ENCODE data around the gene STEEP1. TPM values are rescaled to one million over a fixed set of nuclear protein-coding genes. Genes with fewer than 3 reads are reported as not detected.

STEEP1 gene
- total RNA-seq, 1 donor from 2014 or later: 22.0 TPM

- intact Hi-C loops (cut with micrococcal nuclease): loop anchor here (1.0 to 10.0 kb wide), 4 partner anchors 9 to 119 kb away; partner anchors contain the start of genes SEPTIN6 and STEEP1
- Mint-ChIP-seq H3K27ac (peak overlapping the region; percentile 90), H3K27me3 (ENCODE audit: low read depth) (no peaks in the 10 kb centered on the region), H3K4me3 (ENCODE audit: low read depth) (peak overlapping the region; percentile 91), H3K36me3 (ENCODE audit: low read depth) (peaks cover 10% of the 10 kb centered on the region), H3K9me3 (no peaks in the 10 kb centered on the region), H3K4me1 (ENCODE audit: low read depth) (peaks cover 15% of the 10 kb centered on the region)
- no peak for DNase-seq (ENCODE audit: low spot score)
Observed at GRCh38 chrX:119573840-119574393, 8.7 kb upstream of the STEEP1 start.

- intact Hi-C loops (cut with micrococcal nuclease): loop anchor here (10.0 kb wide), 1 partner anchor 88 kb away; no protein-coding TSS in a partner anchor
- Mint-ChIP-seq H3K27me3 (ENCODE audit: low read depth) (no peaks in the 10 kb centered on the region), H3K27ac (no peak overlapping the region), H3K4me3 (ENCODE audit: low read depth) (peak overlapping the region; percentile 91), H3K4me1 (ENCODE audit: low read depth) (peaks cover 13% of the 10 kb centered on the region), H3K9me3 (no peaks in the 10 kb centered on the region), H3K36me3 (ENCODE audit: low read depth) (peaks cover 7% of the 10 kb centered on the region)
- no peak for DNase-seq (ENCODE audit: low spot score)
Observed at GRCh38 chrX:119573222-119573621, 8.0 kb upstream of the STEEP1 start.

GRCh38 chrX:119570351-119570835 is 5.2 kb upstream of the STEEP1 start:
- Mint-ChIP-seq H3K36me3 (ENCODE audit: low read depth) (no peaks in the 10 kb centered on the region), H3K4me3 (ENCODE audit: low read depth) (no peak overlapping the region), H3K4me1 (ENCODE audit: low read depth) (peaks cover 7% of the 10 kb centered on the region), H3K27me3 (ENCODE audit: low read depth) (no peaks in the 10 kb centered on the region), H3K9me3 (no peaks in the 10 kb centered on the region), H3K27ac (no peak overlapping the region)
- no peak for DNase-seq (ENCODE audit: low spot score)
- intact Hi-C loops (cut with micrococcal nuclease): loop anchor here (10.0 kb wide), 1 partner anchor 86 kb away; no protein-coding TSS in a partner anchor

- intact Hi-C loops (cut with micrococcal nuclease): no loop called here
- H3K27me3 Mint-ChIP-seq (ENCODE audit: low read depth): no peaks in the 10 kb centered on the region
- no peak overlapping the region for H3K4me3 Mint-ChIP-seq (ENCODE audit: low read depth)
- H3K27ac Mint-ChIP-seq: no peak overlapping the region
- no peaks in the 10 kb centered on the region for H3K9me3 Mint-ChIP-seq
- peaks cover 9% of the 10 kb centered on the region for H3K36me3 Mint-ChIP-seq (ENCODE audit: low read depth)
- H3K4me1 Mint-ChIP-seq (ENCODE audit: low read depth): peaks cover 3% of the 10 kb centered on the region
- no peak for DNase-seq (ENCODE audit: low spot score)
Observed at GRCh38 chrX:119552508-119552907, 12.7 kb downstream of the STEEP1 start.

GRCh38 chrX:119549327-119550016 is 15.7 kb downstream of the STEEP1 start:
- H3K4me1 Mint-ChIP-seq (ENCODE audit: low read depth): peaks cover 3% of the 10 kb centered on the region
- intact Hi-C loops (cut with micrococcal nuclease): no loop called here
- no peaks in the 10 kb centered on the region for H3K27me3 Mint-ChIP-seq (ENCODE audit: low read depth)
- no peaks in the 10 kb centered on the region for H3K9me3 Mint-ChIP-seq
- no peak for DNase-seq (ENCODE audit: low spot score)
- no peak overlapping the region for H3K4me3 Mint-ChIP-seq (ENCODE audit: low read depth)
- no peaks in the 10 kb centered on the region for H3K36me3 Mint-ChIP-seq (ENCODE audit: low read depth)
- no peak overlapping the region for H3K27ac Mint-ChIP-seq

- DNase-seq (ENCODE audit: low spot score): no peak
- Mint-ChIP-seq H3K36me3 (ENCODE audit: low read depth) (peaks cover 19% of the 10 kb centered on the region), H3K27ac (no peak overlapping the region), H3K4me1 (ENCODE audit: low read depth) (no peaks in the 10 kb centered on the region), H3K4me3 (ENCODE audit: low read depth) (no peak overlapping the region), H3K9me3 (no peaks in the 10 kb centered on the region), H3K27me3 (ENCODE audit: low read depth) (no peaks in the 10 kb centered on the region)
- intact Hi-C loops (cut with micrococcal nuclease): no loop called here
Observed at GRCh38 chrX:119541188-119541587, 24.0 kb downstream of the STEEP1 start.

GRCh38 chrX:119539872-119540271 is 25.3 kb downstream of the STEEP1 start:
- Mint-ChIP-seq H3K36me3 (ENCODE audit: low read depth) (peaks cover 19% of the 10 kb centered on the region), H3K4me3 (ENCODE audit: low read depth) (no peak overlapping the region), H3K27me3 (ENCODE audit: low read depth) (no peaks in the 10 kb centered on the region), H3K9me3 (no peaks in the 10 kb centered on the region), H3K4me1 (ENCODE audit: low read depth) (no peaks in the 10 kb centered on the region), H3K27ac (no peak overlapping the region)
- intact Hi-C loops (cut with micrococcal nuclease): no loop called here
- DNase-seq (ENCODE audit: low spot score): no peak

GRCh38 chrX:119537487-119537886 is 27.7 kb downstream of the STEEP1 start:
- H3K9me3 Mint-ChIP-seq: no peaks in the 10 kb centered on the region
- intact Hi-C loops (cut with micrococcal nuclease): no loop called here
- H3K27ac Mint-ChIP-seq: no peak overlapping the region
- no peak for DNase-seq (ENCODE audit: low spot score)
- no peak overlapping the region for H3K4me3 Mint-ChIP-seq (ENCODE audit: low read depth)
- H3K4me1 Mint-ChIP-seq (ENCODE audit: low read depth): no peaks in the 10 kb centered on the region
- peaks cover 19% of the 10 kb centered on the region for H3K36me3 Mint-ChIP-seq (ENCODE audit: low read depth)
- H3K27me3 Mint-ChIP-seq (ENCODE audit: low read depth): no peaks in the 10 kb centered on the region

- no peaks in the 10 kb centered on the region for H3K4me1 Mint-ChIP-seq (ENCODE audit: low read depth)
- intact Hi-C loops (cut with micrococcal nuclease): no loop called here
- H3K36me3 Mint-ChIP-seq (ENCODE audit: low read depth): no peaks in the 10 kb centered on the region
- H3K4me3 Mint-ChIP-seq (ENCODE audit: low read depth): no peak overlapping the region
- no peak overlapping the region for H3K27ac Mint-ChIP-seq
- DNase-seq (ENCODE audit: low spot score): no peak
- no peaks in the 10 kb centered on the region for H3K27me3 Mint-ChIP-seq (ENCODE audit: low read depth)
- no peaks in the 10 kb centered on the region for H3K9me3 Mint-ChIP-seq
Observed at GRCh38 chrX:119529345-119530276, 35.6 kb downstream of the STEEP1 start.

GRCh38 chrX:119523664-119524184 is 41.5 kb downstream of the STEEP1 start:
- Mint-ChIP-seq H3K36me3 (ENCODE audit: low read depth) (no peaks in the 10 kb centered on the region), H3K27me3 (ENCODE audit: low read depth) (no peaks in the 10 kb centered on the region), H3K27ac (no peak overlapping the region), H3K9me3 (no peaks in the 10 kb centered on the region), H3K4me3 (ENCODE audit: low read depth) (no peak overlapping the region), H3K4me1 (ENCODE audit: low read depth) (no peaks in the 10 kb centered on the region)
- intact Hi-C loops (cut with micrococcal nuclease): no loop called here
- DNase-seq (ENCODE audit: low spot score): no peak

GRCh38 chrX:119521246-119521645 is 44.0 kb downstream of the STEEP1 start:
- Mint-ChIP-seq H3K4me1 (ENCODE audit: low read depth) (peaks cover 4% of the 10 kb centered on the region), H3K27me3 (ENCODE audit: low read depth) (no peaks in the 10 kb centered on the region), H3K27ac (no peak overlapping the region), H3K9me3 (no peaks in the 10 kb centered on the region), H3K36me3 (ENCODE audit: low read depth) (no peaks in the 10 kb centered on the region), H3K4me3 (ENCODE audit: low read depth) (no peak overlapping the region)
- intact Hi-C loops (cut with micrococcal nuclease): no loop called here
- no peak for DNase-seq (ENCODE audit: low spot score)

GRCh38 chrX:119518371-119518770 is 46.8 kb downstream of the STEEP1 start:
- Mint-ChIP-seq H3K9me3 (no peaks in the 10 kb centered on the region), H3K4me1 (ENCODE audit: low read depth) (peaks cover 4% of the 10 kb centered on the region), H3K36me3 (ENCODE audit: low read depth) (no peaks in the 10 kb centered on the region), H3K4me3 (ENCODE audit: low read depth) (no peak overlapping the region), H3K27me3 (ENCODE audit: low read depth) (no peaks in the 10 kb centered on the region), H3K27ac (no peak overlapping the region)
- intact Hi-C loops (cut with micrococcal nuclease): loop anchor here (10.0 kb wide), 3 partner anchors 86 to 236 kb away; partner anchors contain the start of genes NKRF, SEPTIN6 and SOWAHD
- no peak for DNase-seq (ENCODE audit: low spot score)

Data from activated T-helper 2 cell treated with anti-CD3 and anti-CD28 coated beads, Interferon-gamma antibody, Interleukin-2, Interleukin-4, amounts not matched to agents 10 μg/mL and 5 μg/mL and 100 μg/mL, durations not matched to agents 14 hours and 24 hours and 36 hours (primary cell).